ENCODE results near the gene MMP15.

The MMP15 gene

DNA sequence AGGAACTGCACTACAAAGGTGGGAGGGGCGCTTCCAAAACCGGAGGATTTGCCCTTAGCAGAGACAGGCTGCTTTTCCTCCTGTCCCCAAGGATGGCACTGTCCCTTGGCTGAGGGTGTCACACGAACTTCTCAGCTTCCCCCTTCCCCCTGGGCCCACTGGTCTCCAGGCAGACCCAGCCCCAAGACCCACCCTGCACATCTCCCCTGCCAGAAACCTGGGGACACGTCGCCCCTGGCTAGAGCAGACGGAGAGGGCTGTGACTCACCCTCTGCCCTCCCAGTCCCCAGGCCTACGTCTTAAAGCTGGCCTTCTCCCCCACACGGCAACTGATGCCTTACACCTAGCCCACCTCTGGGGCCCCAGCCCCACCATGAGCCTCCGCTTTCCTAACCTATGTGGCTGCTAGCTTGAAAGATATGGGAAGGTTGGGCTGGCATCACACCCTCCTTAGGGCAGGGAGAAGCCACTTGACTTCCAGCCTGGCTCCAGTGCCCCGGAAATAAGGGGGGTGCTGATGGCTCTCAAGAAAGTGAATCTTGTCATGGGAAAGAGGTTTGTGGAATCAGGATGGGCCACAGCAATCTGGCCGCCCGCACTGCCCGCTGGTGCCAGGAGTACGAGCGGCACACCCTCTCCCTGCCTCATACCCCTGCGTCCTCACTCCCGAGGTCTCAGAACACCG is 29.7 kb upstream of the MMP15 start:
- DNase-seq (ENCODE audit: low spot score): no peak
- ChIA-PET CTCF (no interaction called here), POLR2A (ENCODE audit: low non-redundant PET) (no interaction called here)
- peak overlapping the region; percentile 61 for H3K27ac ChIP-seq
- TF ChIP-seq, protein P1, sequence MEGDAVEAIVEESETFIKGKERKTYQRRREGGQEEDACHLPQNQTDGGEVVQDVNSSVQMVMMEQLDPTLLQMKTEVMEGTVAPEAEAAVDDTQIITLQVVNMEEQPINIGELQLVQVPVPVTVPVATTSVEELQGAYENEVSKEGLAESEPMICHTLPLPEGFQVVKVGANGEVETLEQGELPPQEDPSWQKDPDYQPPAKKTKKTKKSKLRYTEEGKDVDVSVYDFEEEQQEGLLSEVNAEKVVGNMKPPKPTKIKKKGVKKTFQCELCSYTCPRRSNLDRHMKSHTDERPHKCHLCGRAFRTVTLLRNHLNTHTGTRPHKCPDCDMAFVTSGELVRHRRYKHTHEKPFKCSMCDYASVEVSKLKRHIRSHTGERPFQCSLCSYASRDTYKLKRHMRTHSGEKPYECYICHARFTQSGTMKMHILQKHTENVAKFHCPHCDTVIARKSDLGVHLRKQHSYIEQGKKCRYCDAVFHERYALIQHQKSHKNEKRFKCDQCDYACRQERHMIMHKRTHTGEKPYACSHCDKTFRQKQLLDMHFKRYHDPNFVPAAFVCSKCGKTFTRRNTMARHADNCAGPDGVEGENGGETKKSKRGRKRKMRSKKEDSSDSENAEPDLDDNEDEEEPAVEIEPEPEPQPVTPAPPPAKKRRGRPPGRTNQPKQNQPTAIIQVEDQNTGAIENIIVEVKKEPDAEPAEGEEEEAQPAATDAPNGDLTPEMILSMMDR (conservative IDR thresholded peaks at IDR 0.05; ENCODE audit: low read depth): no peak

DNA sequence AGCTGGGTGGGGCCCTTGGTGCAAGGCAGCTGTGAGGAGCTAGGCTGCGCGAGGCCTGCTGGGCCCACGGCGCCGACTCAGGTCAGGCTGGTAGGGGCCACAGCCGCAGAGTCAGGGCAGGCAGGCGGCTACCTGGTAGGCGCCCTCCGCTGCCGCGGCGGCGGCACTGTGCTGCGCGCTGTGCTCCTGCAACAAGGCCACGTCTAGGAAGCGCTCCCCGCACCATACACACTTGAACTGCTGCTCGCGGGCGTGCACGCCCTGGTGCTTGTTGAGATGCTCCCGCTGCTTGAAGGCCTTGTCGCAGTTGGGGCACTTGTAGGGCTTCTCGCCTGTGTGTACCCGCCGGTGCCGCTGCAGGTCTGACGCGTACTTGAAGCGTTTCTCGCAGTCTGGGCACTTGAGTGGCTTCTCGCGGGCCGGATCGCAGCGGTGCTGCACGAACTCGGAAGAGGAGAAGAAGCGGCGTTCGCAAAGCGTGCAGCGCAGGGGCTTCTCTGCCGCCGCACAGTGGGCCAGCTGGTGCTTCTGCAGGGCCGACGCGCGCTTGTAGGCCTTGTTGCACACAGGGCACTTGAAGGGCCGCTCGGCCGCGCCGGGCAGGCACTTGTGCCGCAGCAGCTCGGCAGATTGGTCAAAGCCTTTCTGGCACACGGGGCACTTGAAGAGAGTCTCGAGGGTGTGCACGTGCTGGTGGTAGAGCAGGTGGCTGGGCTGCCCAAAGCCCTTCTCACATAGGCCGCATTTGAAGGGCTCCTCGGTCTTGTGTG is 29.0 kb upstream of the MMP15 start:
- ChIA-PET POLR2A (ENCODE audit: low non-redundant PET) (no interaction called here), CTCF (no interaction called here)
- H3K27ac ChIP-seq: peak overlapping the region; percentile 61
- no peak for DNase-seq (ENCODE audit: low spot score)
- TF ChIP-seq, protein P1 (conservative IDR thresholded peaks at IDR 0.05; ENCODE audit: low read depth): no peak

DNA sequence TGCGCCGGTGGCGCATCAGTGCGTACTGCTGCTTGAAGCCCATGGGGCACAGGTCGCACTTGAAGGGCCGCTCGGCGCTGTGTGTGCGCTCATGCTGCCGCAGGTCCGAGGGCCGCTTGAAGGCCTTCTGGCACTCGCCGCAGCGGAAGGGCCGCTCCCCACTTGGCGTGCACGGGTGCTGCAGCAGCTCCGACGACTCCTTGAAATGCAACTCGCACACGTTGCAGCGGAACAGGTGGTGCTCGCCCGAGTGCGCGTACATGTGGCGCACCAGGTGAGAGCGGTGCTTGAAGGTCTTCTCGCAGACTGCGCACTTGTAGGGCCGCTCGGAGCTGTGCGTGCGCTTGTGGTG is 28.4 kb upstream of the MMP15 start:
- no peak for DNase-seq (ENCODE audit: low spot score)
- ChIA-PET POLR2A (ENCODE audit: low non-redundant PET) (no interaction called here), CTCF (interaction anchor here (3.8 kb wide), 1 partner anchor 91 kb away, joined by 20 read pairs; no protein-coding TSS in a partner anchor)
- TF ChIP-seq, protein P1 (conservative IDR thresholded peaks at IDR 0.05; ENCODE audit: low read depth): no peak
- no peak overlapping the region for H3K27ac ChIP-seq

DNA sequence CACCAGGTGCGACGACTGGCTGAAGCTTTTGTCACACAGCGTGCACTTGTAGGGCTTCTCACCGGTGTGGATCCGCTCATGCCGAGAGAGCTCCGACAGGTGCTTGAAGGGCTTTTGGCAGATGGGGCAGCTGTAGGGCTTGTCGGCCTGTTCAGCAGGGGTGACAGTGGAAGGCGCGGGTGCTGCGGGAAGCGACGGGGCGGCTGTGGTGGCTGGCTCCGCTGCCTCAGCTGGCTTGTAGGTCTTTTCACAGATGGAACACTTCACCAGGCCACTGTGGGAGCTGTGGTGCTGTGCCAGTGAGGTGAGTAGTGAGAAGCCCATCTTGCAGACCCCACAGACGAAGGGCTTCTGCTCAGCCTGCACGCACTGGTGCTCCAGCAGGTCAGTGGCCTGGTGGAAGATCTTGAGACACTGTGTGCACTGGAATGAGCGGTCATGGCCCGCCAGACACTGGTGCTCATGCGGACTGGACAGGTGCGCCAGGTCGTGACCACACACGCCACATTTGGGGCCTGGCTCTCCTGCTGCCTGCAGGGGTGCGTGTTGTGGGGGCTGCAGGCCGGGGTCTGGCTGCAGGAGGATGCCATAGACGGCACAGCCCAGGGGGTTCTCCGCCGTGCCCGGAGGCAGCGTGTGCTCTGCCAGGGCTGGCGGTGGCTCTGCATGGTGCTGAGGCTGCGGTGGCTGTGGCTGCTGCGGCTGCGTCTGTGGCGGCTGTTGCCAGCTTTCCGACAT is 27.9 kb upstream of the MMP15 start:
- H3K27ac ChIP-seq: peak overlapping the region; percentile 86
- DNase-seq (ENCODE audit: low spot score): no peak
- ChIA-PET CTCF (interaction anchor here (3.8 kb wide), 1 partner anchor 91 kb away, joined by 20 read pairs; no protein-coding TSS in a partner anchor), POLR2A (ENCODE audit: low non-redundant PET) (no interaction called here)
- TF ChIP-seq, protein P1 (conservative IDR thresholded peaks at IDR 0.05; ENCODE audit: low read depth): no peak

DNA sequence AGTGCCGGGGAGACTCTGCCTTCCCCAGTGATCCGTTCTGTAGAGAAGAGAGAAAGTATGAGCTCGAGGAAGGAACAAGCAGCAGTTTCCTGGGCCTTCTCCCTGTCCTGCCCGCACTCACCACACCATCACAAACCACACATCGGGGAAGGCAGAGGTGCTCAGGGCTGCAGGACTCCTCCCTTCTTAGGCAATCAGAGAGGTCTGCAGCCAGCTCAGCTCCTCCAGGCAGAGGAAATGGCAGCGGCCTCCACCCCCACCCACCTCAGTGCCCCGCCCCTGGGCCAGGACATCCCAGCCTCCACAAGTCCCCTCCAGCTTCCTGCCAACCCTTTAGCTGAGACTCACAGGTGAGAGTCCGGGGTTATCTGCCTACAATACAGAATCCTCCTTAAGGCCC is 27.1 kb upstream of the MMP15 start:
- POLR2A ChIA-PET (ENCODE audit: low non-redundant PET): no interaction called here
- peak; percentile 53 for DNase-seq (ENCODE audit: low spot score)
- TF ChIP-seq, protein P1 (conservative IDR thresholded peaks at IDR 0.05; ENCODE audit: low read depth): no peak
- H3K27ac ChIP-seq: peak overlapping the region; percentile 86
- CTCF ChIA-PET: interaction anchor here (0.7 to 4.0 kb wide), 5 partner anchors 22 to 1015 kb away, joined by 3 to 36 read pairs (median 3); a partner anchor contains a TSS

DNA sequence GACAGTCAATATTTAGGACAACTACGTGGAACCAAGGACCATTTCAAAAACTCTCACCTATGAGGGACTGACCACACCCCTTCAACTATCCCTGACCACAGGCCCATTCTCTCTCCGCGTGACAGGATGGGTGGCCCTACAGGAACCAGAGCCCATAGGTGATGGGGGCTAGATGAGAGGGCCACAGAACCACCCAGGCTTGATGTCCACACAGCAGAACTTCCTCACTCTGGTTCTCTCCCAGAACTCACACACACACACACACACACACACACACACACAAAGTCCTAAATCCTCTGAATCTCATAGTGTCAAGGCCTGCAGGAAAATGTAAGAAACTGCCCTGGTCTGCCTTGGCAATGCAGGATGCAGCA is 26.6 kb upstream of the MMP15 start:
- peak overlapping the region; percentile 86 for H3K27ac ChIP-seq
- CTCF ChIA-PET: interaction anchor here (0.5 to 4.0 kb wide), 7 partner anchors 15 to 1015 kb away, joined by 3 to 36 read pairs (median 3); a partner anchor contains a TSS
- DNase-seq (ENCODE audit: low spot score): no peak
- POLR2A ChIA-PET (ENCODE audit: low non-redundant PET): no interaction called here
- TF ChIP-seq, protein P1 (conservative IDR thresholded peaks at IDR 0.05; ENCODE audit: low read depth): no peak
